WTC11 (cell line): Measurements from ENCODE around the gene COA8. TPM values are rescaled to one million over a fixed set of nuclear protein-coding genes. Genes with fewer than 3 reads are reported as not detected.

Experiments used
- ATAC-seq: fragments of 200-7000 bp; cut with Tn5 transposase; 2 replicates; pipeline ENCODE4 v1.10.0; 2021; ENCODE audit warnings: mild to moderate bottlenecking, moderate library complexity
- CTCF ChIA-PET: fragments of 300-600 bp; sonication (Branson Sonifier 250); formaldehyde crosslinking; loops from one replicate; lab custom pipeline; 2021; ENCODE audit warnings: antibody characterized with exemption; lab: Charles Lee
- POLR2A ChIA-PET: fragments of 350-600 bp; sonication (Branson Sonifier 250); formaldehyde crosslinking; loops from one replicate; lab custom pipeline; 2021; ENCODE audit warnings: antibody characterized with exemption; lab: Charles Lee
- DNase-seq: peaks from one replicate; pipeline ENCODE4 v3.0.0; 2021; ENCODE audit warnings: low spot score
- H3K27ac Mint-ChIP-seq: 2 replicates; pipeline ENCODE4 v1.8.0; 2021; ENCODE audit warnings: mixed read lengths
- H3K27me3 Mint-ChIP-seq: 2 replicates; pipeline ENCODE4 v1.8.0; 2021; ENCODE audit warnings: low read depth, mild to moderate bottlenecking, moderate library complexity, mixed read lengths
- H3K36me3 Mint-ChIP-seq: 2 replicates; pipeline ENCODE4 v1.8.0; 2021; ENCODE audit warnings: mixed read lengths
- H3K4me1 Mint-ChIP-seq: 2 replicates; pipeline ENCODE4 v1.8.0; 2022; ENCODE audit warnings: mixed read lengths
- H3K4me3 Mint-ChIP-seq: 2 replicates; pipeline ENCODE4 v1.8.0; 2021; ENCODE audit warnings: mild to moderate bottlenecking, moderate library complexity, mixed read lengths
- H3K9me3 Mint-ChIP-seq: 2 replicates; pipeline ENCODE4 v1.8.0; 2021; ENCODE audit warnings: mixed read lengths
- AFF4 ChIP-seq: sonication (generic); formaldehyde crosslinking; IDR thresholded peaks from 2 replicates; pipeline ENCODE4 v1.8.1; 2023; ENCODE audit warnings: mild to moderate bottlenecking, missing genetic modification reagents, borderline replicate concordance
- ELF4 ChIP-seq: sonication (generic); formaldehyde crosslinking; IDR thresholded peaks from 2 replicates; pipeline ENCODE4 v1.8.1; 2022; ENCODE audit warnings: low read depth, mild to moderate bottlenecking, moderate library complexity, missing genetic modification reagents
- ESRRA ChIP-seq: sonication (generic); formaldehyde crosslinking; IDR thresholded peaks from 2 replicates; pipeline ENCODE4 v1.8.1; 2022; ENCODE audit warnings: mild to moderate bottlenecking, missing genetic modification reagents, borderline replicate concordance
- FOXP1 ChIP-seq: sonication (generic); formaldehyde crosslinking; IDR thresholded peaks from 2 replicates; pipeline ENCODE4 v1.8.0; 2022; ENCODE audit warnings: missing genetic modification reagents, mild to moderate bottlenecking, moderate library complexity, borderline replicate concordance
- GTF2I ChIP-seq: fragments of 250-450 bp; sonication (Bioruptor Pico); conservative IDR thresholded peaks from 2 replicates; pipeline ENCODE4 v1.4.0; 2021; ENCODE audit warnings: mild to moderate bottlenecking
- NR2C2 ChIP-seq: sonication (generic); formaldehyde crosslinking; IDR thresholded peaks from 2 replicates; pipeline ENCODE4 v1.8.0; 2022; ENCODE audit warnings: mild to moderate bottlenecking, missing genetic modification reagents
- SP1 ChIP-seq: sonication (generic); formaldehyde crosslinking; conservative IDR thresholded peaks from 2 replicates; pipeline ENCODE4 v1.8.1; 2022; ENCODE audit warnings: missing genetic modification reagents
- TEAD1 ChIP-seq: sonication (generic); formaldehyde crosslinking; IDR thresholded peaks from 2 replicates; pipeline ENCODE4 v1.8.0; 2022; ENCODE audit warnings: mild to moderate bottlenecking, missing genetic modification reagents
- TP53 ChIP-seq: sonication (generic); formaldehyde crosslinking; IDR thresholded peaks from 2 replicates; pipeline ENCODE4 v1.8.1; 2023; ENCODE audit warnings: mild to moderate bottlenecking, missing genetic modification reagents
- ZNF263 ChIP-seq: sonication (generic); formaldehyde crosslinking; IDR thresholded peaks from 2 replicates; pipeline ENCODE4 v1.8.1; 2022; ENCODE audit warnings: low read depth, mild to moderate bottlenecking, moderate library complexity, missing genetic modification reagents
- ZNF671 ChIP-seq: fragments of 250-450 bp; sonication (Bioruptor Pico); IDR thresholded peaks from 2 replicates; pipeline ENCODE4 v1.8.0; 2021; ENCODE audit warnings: mild to moderate bottlenecking
- total RNA-seq: library from RNA; stranded (reverse); gene quantifications from 3 replicates; pipeline ENCODE4 v1.2.3, GENCODE V29; 2021
- TF ChIP-seq, protein P1 (sequence below): sonication (generic); formaldehyde crosslinking; IDR thresholded peaks from 2 replicates; pipeline ENCODE4 v1.8.0; 2022; ENCODE audit warnings: mild to moderate bottlenecking, missing genetic modification reagents
- TF ChIP-seq, protein P2 (sequence below): fragments of 250-450 bp; sonication (Bioruptor Pico); IDR thresholded peaks from 2 replicates; pipeline ENCODE4 v1.9.0; 2021; ENCODE audit warnings: mild to moderate bottlenecking, borderline replicate concordance

COA8 gene
- total RNA-seq, 1 experiment from 2014 or later: 36.4 TPM

DNA sequence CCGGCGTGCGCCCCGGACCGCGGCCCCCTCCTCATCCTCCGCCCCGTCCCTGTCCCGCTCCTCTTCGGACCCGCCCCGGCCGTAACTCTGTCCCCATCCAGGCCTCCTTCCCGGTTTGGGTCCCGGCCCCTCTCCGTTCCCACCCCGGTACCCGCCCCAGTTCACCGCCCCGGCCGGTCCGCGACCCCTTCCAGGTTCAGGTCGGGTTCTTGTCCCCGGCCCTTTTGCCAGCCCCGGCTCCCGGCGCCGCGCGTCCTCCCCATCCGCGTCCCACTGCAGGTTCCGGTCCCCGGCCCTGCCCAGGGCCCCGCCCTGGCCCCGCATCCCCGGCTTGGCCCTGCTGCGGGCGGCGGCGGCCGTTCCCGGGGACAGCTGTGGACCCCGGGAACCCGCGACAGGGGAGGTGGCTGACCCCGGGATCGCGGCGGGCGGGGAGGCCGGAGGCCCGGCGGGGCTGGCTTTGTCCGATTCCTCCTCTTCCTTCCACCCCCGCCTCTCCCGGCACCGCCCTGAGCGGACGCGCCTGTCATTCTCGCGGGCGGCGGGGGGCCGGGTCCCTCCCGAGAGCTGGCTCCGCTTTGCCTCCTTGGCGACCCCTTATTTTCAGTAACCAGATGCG, 66.9 kb downstream of the COA8 start:
- peak; percentile 68 for DNase-seq
- Mint-ChIP-seq H3K4me3 (peak overlapping the region; percentile 91), H3K9me3 (no peaks in the 10 kb centered on the region), H3K36me3 (no peaks in the 10 kb centered on the region), H3K27me3 (no peaks in the 10 kb centered on the region), H3K4me1 (peaks cover 29% of the 10 kb centered on the region), H3K27ac (peak overlapping the region; percentile 86; the same call in 1 of the 2 replicates)
- peak; percentile 11 for ATAC-seq
- POLR2A ChIA-PET: no interaction called here
- TF ChIP-seq TP53 (CRISPR knock-in tag): 0 out of 2 replicates have a peak, but pooled peaks have one; percentile 15
- TF ChIP-seq, protein P1, sequence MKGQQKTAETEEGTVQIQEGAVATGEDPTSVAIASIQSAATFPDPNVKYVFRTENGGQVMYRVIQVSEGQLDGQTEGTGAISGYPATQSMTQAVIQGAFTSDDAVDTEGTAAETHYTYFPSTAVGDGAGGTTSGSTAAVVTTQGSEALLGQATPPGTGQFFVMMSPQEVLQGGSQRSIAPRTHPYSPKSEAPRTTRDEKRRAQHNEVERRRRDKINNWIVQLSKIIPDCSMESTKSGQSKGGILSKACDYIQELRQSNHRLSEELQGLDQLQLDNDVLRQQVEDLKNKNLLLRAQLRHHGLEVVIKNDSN: no peak
- TF ChIP-seq ESRRA (CRISPR knock-in tag): 0 out of 2 replicates have a peak, but pooled peaks have one; percentile 2
- CTCF ChIA-PET: interaction anchor here (1.2 to 1.5 kb wide), 2 partner anchors 11 to 68 kb away, joined by 3 to 4 read pairs; no protein-coding TSS in a partner anchor

- TF ChIP-seq SP1 (no peak), ELF4 (CRISPR knock-in tag) (no peak), TEAD1 (CRISPR knock-in tag) (no peak)
- no peaks in the 10 kb centered on the region for H3K27me3 Mint-ChIP-seq
- peak overlapping the region; percentile 54 for H3K27ac Mint-ChIP-seq
- no peaks in the 10 kb centered on the region for H3K9me3 Mint-ChIP-seq
- H3K36me3 Mint-ChIP-seq: no peaks in the 10 kb centered on the region; the same call in 1 of the 2 replicates
- no peak for ATAC-seq
- POLR2A ChIA-PET: no interaction called here
- peaks cover 25% of the 10 kb centered on the region for H3K4me1 Mint-ChIP-seq
- CTCF ChIA-PET: interaction anchor here (0.7 kb wide), 1 partner anchor 247 kb away, joined by 4 read pairs; no protein-coding TSS in a partner anchor
- DNase-seq: no peak
- peak overlapping the region; percentile 91 for H3K4me3 Mint-ChIP-seq
These were observed 67.8 kb downstream of the COA8 start for GRCh38 chr14:103630364-103631108.

DNA sequence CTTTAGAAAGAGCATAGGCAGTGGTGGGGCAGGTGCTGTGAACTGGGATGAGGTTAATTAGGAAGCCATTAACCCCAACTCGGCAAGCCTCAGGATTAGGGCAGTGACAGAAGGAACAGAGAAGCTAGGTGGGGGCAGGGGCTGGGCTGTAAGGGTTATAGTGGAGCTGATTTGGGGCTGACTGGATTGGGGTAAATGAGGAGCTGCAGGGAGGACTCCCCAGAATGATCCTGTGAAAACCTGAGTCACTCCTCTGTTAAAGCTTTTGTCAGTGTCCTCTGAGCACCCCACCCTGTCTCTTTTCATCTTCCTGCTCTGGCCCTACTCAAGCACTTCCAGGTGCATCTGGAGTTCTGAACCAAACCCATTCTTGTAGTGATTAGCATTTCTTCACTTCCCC, 70.6 kb downstream of the COA8 start:
- Mint-ChIP-seq H3K4me1 (peaks cover 21% of the 10 kb centered on the region), H3K27ac (peak overlapping the region; percentile 78; the same call in 1 of the 2 replicates)
- CTCF ChIA-PET: no interaction called here
- no peak for DNase-seq
- no peak for TF ChIP-seq GTF2I
- TF ChIP-seq, protein P2, sequence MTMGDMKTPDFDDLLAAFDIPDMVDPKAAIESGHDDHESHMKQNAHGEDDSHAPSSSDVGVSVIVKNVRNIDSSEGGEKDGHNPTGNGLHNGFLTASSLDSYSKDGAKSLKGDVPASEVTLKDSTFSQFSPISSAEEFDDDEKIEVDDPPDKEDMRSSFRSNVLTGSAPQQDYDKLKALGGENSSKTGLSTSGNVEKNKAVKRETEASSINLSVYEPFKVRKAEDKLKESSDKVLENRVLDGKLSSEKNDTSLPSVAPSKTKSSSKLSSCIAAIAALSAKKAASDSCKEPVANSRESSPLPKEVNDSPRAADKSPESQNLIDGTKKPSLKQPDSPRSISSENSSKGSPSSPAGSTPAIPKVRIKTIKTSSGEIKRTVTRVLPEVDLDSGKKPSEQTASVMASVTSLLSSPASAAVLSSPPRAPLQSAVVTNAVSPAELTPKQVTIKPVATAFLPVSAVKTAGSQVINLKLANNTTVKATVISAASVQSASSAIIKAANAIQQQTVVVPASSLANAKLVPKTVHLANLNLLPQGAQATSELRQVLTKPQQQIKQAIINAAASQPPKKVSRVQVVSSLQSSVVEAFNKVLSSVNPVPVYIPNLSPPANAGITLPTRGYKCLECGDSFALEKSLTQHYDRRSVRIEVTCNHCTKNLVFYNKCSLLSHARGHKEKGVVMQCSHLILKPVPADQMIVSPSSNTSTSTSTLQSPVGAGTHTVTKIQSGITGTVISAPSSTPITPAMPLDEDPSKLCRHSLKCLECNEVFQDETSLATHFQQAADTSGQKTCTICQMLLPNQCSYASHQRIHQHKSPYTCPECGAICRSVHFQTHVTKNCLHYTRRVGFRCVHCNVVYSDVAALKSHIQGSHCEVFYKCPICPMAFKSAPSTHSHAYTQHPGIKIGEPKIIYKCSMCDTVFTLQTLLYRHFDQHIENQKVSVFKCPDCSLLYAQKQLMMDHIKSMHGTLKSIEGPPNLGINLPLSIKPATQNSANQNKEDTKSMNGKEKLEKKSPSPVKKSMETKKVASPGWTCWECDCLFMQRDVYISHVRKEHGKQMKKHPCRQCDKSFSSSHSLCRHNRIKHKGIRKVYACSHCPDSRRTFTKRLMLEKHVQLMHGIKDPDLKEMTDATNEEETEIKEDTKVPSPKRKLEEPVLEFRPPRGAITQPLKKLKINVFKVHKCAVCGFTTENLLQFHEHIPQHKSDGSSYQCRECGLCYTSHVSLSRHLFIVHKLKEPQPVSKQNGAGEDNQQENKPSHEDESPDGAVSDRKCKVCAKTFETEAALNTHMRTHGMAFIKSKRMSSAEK: no peak
- no peak for TF ChIP-seq AFF4 (CRISPR knock-in tag)
- TF ChIP-seq ZNF263: 0 out of 2 replicates have a peak, but pooled peaks have one; percentile 54
- TF ChIP-seq FOXP1 (CRISPR knock-in tag): no peak
- no peak for TF ChIP-seq ZNF671 (CRISPR knock-in tag)
- no peak for TF ChIP-seq NR2C2 (CRISPR knock-in tag)
- TF ChIP-seq, all 79 proteins: peak for 1
- H3K9me3 Mint-ChIP-seq: no peaks in the 10 kb centered on the region
- no peak overlapping the region for H3K4me3 Mint-ChIP-seq
- ATAC-seq: no peak
- no peaks in the 10 kb centered on the region for H3K27me3 Mint-ChIP-seq
- POLR2A ChIA-PET: no interaction called here
- H3K36me3 Mint-ChIP-seq: no peaks in the 10 kb centered on the region; the same call in 1 of the 2 replicates
